Activated T-helper 1 cell treated with anti-CD3 and anti-CD28 coated beads, Interleukin-2, amount 50 U/mL, for 16 hours (primary cell): ENCODE measurements around the gene H2BK1.

Experiments used
- DNase-seq, 2 donors: peaks; one replicate each; pipeline ENCODE4 v3.0.0-alpha.2; 2020; ENCODE audit warnings: low read depth in 1 of 2, low spot score in 1 of 2

Gene H2BK1

GRCh38 chr7:151205730-151206129 is 4.6 kb downstream of the H2BK1 start:
- DNase-seq: no peak

GRCh38 chr7:151204383-151205032 is 5.8 kb downstream of the H2BK1 start:
- DNase-seq: no peak

- DNase-seq: no peak
These were observed 7.5 kb downstream of the H2BK1 start for GRCh38 chr7:151202836-151203235.

- DNase-seq: no peak
These were observed 8.5 kb downstream of the H2BK1 start for GRCh38 chr7:151201751-151202150.

GRCh38 chr7:151201344-151201743 is 8.9 kb downstream of the H2BK1 start:
- DNase-seq: no peak

GRCh38 chr7:151198945-151199848 is 11.1 kb downstream of the H2BK1 start:
- no peak for DNase-seq

GRCh38 chr7:151197932-151198331 is 12.4 kb downstream of the H2BK1 start:
- DNase-seq: no peak

GRCh38 chr7:151195616-151196450 is 14.5 kb downstream of the H2BK1 start:
- no peak for DNase-seq

- no peak for DNase-seq
These were observed 16.1 kb downstream of the H2BK1 start for GRCh38 chr7:151194188-151194587.

- no peak for DNase-seq
These were observed 16.9 kb downstream of the H2BK1 start for GRCh38 chr7:151193203-151193978.

- DNase-seq: no peak
These were observed 18.2 kb downstream of the H2BK1 start for GRCh38 chr7:151192002-151192539.

GRCh38 chr7:151191544-151191943 is 18.7 kb downstream of the H2BK1 start:
- DNase-seq: no peak

GRCh38 chr7:151189038-151189437 is 21.2 kb downstream of the H2BK1 start:
- no peak for DNase-seq

GRCh38 chr7:151188252-151188542 is 22.1 kb downstream of the H2BK1 start:
- DNase-seq: no peak

GRCh38 chr7:151187409-151188251 is 22.7 kb downstream of the H2BK1 start:
- no peak for DNase-seq

- DNase-seq: no peak
These were observed 23.5 kb downstream of the H2BK1 start, which contains the start of gene ASB10 for GRCh38 chr7:151186640-151187408. Gene ASB10, minus strand, starts transcription at chr7:151187250. Its CDS starts 120 bp downstream, at chr7:151187130.

- no peak for DNase-seq
These were observed 24.3 kb downstream of the H2BK1 start for GRCh38 chr7:151185762-151186639.

- DNase-seq: no peak
These were observed 29.3 kb downstream of the H2BK1 start for GRCh38 chr7:151181011-151181431.
